ENCODE data around the gene LRP4.
A peak's percentile ranks its signal among the peaks of the same experiment; 100 is the strongest.

The LRP4 gene

GRCh38 chr11:46849631-46850030 lies 68.7 kb downstream of the LRP4 start:
- DNase-seq (ENCODE audit: low spot score) = no peak

- DNase-seq (ENCODE audit: low spot score) = no peak
Observed at GRCh38 chr11:46846510-46846830, 71.9 kb downstream of the LRP4 start.

DNA sequence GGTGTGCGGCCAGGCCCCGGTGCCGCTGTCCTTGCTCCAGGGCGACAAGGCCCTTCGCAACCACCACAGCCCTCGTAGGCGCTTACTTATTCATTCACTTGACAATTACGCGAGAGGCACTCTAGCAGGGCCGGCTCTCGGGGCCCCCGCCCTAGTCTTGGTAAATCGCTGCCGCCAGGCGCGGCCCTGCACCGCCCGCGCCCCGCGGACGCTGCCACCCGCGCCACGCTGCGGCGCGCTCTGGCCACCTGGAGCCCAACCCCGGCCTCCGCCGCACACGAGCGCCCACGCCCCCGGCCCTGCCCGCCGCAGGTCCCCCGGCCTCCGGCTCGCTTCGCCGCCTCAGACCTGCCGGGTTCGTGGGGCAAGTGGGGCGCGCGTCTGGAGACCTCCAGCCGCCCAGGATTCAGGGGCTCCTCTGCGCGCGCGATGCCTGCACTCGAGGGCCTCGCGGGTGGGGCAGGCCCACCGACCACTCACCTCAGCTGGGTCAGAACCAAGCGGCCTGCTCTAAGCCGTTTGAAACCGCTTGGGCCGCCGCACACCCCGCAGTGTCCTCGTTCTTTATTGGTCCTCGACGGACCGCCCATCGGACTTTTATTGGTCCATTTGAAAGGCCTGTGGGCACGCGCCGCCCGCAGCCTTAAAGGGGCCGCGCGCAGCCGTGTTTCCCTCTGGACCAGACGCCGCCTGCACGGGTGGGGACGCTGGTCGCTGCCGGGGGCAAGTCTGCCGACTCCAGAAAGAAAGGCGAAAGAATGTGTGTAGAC lies 72.4 kb downstream of the LRP4 start, which contains the start of gene CKAP5:
CKAP5 (minus strand) TSS at position 541 of the 770 bp plus-strand sequence. CDS start 25,049 bp downstream, outside the sequence.
- peak; percentile 94 for DNase-seq (ENCODE audit: low spot score)

- DNase-seq (ENCODE audit: low spot score) = no peak
Observed at GRCh38 chr11:46845440-46845739, 73.0 kb downstream of the LRP4 start.

GRCh38 chr11:46840116-46840515 lies 78.2 kb downstream of the LRP4 start:
- no peak for DNase-seq (ENCODE audit: low spot score)

DNA sequence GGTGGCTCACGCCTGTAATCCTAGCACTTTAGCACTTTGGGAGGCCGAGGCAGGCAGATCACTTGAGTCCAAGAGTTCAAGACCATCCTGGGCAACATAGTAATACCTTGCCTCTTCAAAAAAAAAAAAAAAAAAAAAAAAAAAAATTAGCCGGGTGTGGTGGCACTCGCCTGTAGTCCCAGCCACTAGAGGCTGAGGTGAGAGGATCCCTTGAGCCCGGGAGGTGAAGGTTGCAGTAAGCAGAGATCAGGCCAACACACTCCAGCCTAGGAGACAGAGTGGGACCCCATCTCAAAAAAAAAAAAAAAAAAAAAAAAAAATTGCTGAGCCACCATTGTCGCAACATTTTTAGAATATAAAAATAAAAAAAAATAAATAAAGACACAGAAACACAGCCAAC lies 79.8 kb downstream of the LRP4 start:
- DNase-seq (ENCODE audit: low spot score) = no peak

GRCh38 chr11:46837860-46838259 lies 80.5 kb downstream of the LRP4 start:
- no peak for DNase-seq (ENCODE audit: low spot score)

- no peak for DNase-seq (ENCODE audit: low spot score)
Observed at GRCh38 chr11:46836870-46837269, 81.5 kb downstream of the LRP4 start.

DNA sequence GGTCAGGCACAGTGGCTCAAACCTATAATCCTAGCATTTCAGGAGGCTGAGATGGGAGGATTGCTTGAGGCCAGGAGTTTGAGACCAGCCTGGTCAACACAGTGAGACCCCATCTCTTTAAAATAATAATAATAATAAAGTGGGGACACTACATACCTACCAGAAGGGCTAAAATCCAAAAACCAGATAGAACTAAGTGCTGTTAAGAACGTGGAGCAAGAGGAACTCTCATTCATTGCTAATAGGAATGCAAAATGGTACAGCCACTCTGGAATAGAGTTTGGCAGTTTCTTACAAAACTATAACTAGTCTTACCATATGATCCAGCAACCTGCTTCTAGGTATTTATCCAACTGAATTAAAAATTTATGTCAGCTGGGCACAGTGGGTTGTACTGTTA lies 81.9 kb downstream of the LRP4 start:
- no peak for DNase-seq (ENCODE audit: low spot score)

DNA sequence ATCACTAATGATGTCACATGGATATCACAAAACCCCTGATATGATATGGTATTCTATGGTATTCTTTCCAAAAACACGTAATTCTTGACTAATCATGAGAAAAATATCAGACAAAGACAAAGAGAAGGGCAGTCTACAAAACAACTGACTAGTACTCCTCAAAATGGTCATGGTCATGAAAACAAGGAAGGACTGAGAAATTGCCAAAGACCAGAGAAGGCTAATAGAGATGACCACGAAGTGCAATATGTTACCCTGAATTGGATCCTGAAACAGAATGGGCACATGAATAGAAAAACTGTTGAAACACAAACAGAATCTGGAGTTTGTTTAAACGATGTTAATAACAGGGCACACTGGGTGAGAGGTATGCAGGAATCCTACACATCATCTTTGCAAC lies 82.5 kb downstream of the LRP4 start:
- no peak for DNase-seq (ENCODE audit: low spot score)

DNA sequence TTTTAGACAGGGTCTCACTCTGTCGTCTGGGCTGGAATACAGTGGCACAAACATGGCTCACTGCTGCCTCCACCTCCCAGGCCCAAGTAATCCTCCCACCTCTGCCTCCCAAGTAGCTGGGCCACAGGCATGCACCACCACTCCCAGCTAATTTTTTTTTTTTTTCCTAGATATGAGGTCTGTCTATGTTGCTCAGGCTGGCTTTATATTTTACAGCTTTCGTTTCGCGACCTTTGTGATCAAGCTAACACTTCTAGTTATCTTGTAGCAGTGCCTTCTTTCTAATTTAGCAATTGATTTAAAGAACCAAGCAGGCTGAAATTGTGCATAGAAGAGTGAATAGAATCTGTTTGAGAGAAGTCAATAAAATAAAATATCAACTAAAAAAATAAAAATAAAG lies 83.5 kb downstream of the LRP4 start:
- no peak for DNase-seq (ENCODE audit: low spot score)

DNA sequence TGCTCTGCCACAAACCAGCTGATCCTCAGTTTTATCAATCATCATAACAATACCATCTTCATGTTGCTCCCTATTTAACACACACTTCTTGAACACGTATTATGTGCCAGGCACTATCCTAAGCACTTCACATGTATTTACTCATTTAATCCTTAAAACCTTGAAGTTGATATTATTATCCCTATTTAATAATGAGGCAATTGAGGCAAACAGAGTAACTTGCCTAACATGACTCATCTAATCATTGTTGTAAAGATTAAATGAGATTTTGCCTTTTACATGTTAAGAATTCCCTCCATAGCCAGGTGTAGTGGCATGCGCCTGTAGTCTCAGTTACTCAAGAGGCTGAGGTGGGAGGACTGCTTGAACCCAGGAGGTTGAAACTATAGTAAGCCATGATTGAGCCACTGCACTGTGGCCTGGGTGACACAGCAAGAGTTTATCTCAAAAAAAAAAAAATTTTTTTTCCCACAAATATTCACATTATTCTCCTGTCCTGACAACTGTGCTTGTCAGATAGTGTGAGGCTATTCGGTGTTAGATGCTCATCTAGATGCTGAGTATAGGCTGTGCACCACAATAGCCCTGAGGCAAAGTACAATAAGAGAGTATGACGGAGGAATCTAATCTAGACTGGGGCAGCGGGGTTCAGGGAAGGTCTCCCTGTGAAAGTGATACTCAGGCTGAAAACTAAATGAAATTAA lies 85.7 kb downstream of the LRP4 start:
- DNase-seq (ENCODE audit: low spot score) = no peak

DNA sequence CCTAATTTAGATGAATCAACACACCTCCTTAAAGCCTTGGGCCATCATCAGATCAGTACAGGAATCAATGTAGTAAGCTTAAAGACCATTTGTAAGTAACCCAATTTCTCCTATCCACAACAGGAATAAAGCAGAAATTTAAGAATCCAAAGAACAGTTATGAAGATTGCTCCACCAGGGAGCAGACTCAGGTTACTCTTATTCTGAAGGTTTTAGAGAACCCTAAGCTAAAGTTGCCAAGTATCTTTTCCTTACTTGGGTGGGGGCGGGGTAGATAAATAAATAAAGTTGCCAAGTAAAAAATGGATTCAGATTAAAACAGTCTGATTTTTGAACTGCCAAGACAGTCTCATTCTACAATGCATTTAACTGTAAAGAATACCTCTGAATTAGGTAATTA lies 90.4 kb downstream of the LRP4 start:
- no peak for DNase-seq (ENCODE audit: low spot score)

- peak; percentile 91 for DNase-seq (ENCODE audit: low spot score)
Observed at GRCh38 chr11:46826310-46827044, 91.9 kb downstream of the LRP4 start.

- DNase-seq (ENCODE audit: low spot score) = peak; percentile 21
Observed at GRCh38 chr11:46808799-46809431, 109.4 kb downstream of the LRP4 start.
